C4-2B (cell line): Measurements from ENCODE around the gene DNAJB13.
A peak's percentile ranks its signal among the peaks of the same experiment; 100 is the strongest.

ENCODE experiments used
- H3K27ac ChIP-seq: fragments of 450-650 bp; 2 replicates; pipeline ENCODE4 v1.5.1; 2017
- CTCF ChIP-seq: fragments of 450-650 bp; conservative IDR thresholded peaks from 2 replicates; pipeline ENCODE4 v1.5.1; 2017; ENCODE audit warnings: mild to moderate bottlenecking
- ZFX ChIP-seq: fragments of 450-650 bp; IDR thresholded peaks from 2 replicates; pipeline ENCODE4 v1.6.1; 2017

DNAJB13 gene

GRCh38 chr11:74013141-74013540 lies 62.3 kb downstream of the DNAJB13 start:
- no peak overlapping the region for H3K27ac ChIP-seq
- TF ChIP-seq CTCF = no peak
- TF ChIP-seq ZFX = no peak

- H3K27ac ChIP-seq = no peak overlapping the region
- no peak for TF ChIP-seq ZFX
- TF ChIP-seq CTCF = no peak
Observed at GRCh38 chr11:74014880-74015279, 64.1 kb downstream of the DNAJB13 start.

- no peak for TF ChIP-seq CTCF
- TF ChIP-seq ZFX = no peak
- no peak overlapping the region for H3K27ac ChIP-seq
Observed at GRCh38 chr11:74015919-74016684, 65.3 kb downstream of the DNAJB13 start.

- H3K27ac ChIP-seq = peak overlapping the region; percentile 49
- no peak for TF ChIP-seq CTCF
- no peak for TF ChIP-seq ZFX
Observed at GRCh38 chr11:74017631-74018030, 66.8 kb downstream of the DNAJB13 start.

GRCh38 chr11:74018331-74019005 lies 67.6 kb downstream of the DNAJB13 start:
- TF ChIP-seq ZFX (no peak), CTCF (no peak)
- H3K27ac ChIP-seq = peak overlapping the region; percentile 49

- no peak for TF ChIP-seq ZFX
- TF ChIP-seq CTCF = no peak
- H3K27ac ChIP-seq = peak overlapping the region; percentile 49
Observed at GRCh38 chr11:74019104-74019738, 68.4 kb downstream of the DNAJB13 start.

- TF ChIP-seq CTCF (no peak), ZFX (no peak)
- peak overlapping the region; percentile 49; the same call in 1 of the 2 replicates for H3K27ac ChIP-seq
Observed at GRCh38 chr11:74019860-74020259, 69.0 kb downstream of the DNAJB13 start.
